PC-3 (cell line): Measurements from ENCODE around the gene SYNE1.

Experiments
- CTCF ChIP-seq: fragments of 300-600 bp; sonication (generic); conservative IDR thresholded peaks from 2 replicates; pipeline ENCODE4 v1.5.1; 2017; ENCODE audit warnings: antibody characterized with exemption, low read depth, mild to moderate bottlenecking, low read length
- EZH2phosphoT487 ChIP-seq: fragments of 300-600 bp; sonication (generic); IDR thresholded peaks from 2 replicates; pipeline ENCODE4 v1.6.1; 2018; ENCODE audit warnings: mild to moderate bottlenecking, antibody characterized with exemption, low read length, borderline replicate concordance

- TF ChIP-seq CTCF (no peak), EZH2phosphoT487 (no peak)
Observed at GRCh38 chr6:152305672-152306071, 331.5 kb downstream of the SYNE1 start.
